Measurements from ENCODE around the gene RAP1GAP.

The RAP1GAP gene

DNA sequence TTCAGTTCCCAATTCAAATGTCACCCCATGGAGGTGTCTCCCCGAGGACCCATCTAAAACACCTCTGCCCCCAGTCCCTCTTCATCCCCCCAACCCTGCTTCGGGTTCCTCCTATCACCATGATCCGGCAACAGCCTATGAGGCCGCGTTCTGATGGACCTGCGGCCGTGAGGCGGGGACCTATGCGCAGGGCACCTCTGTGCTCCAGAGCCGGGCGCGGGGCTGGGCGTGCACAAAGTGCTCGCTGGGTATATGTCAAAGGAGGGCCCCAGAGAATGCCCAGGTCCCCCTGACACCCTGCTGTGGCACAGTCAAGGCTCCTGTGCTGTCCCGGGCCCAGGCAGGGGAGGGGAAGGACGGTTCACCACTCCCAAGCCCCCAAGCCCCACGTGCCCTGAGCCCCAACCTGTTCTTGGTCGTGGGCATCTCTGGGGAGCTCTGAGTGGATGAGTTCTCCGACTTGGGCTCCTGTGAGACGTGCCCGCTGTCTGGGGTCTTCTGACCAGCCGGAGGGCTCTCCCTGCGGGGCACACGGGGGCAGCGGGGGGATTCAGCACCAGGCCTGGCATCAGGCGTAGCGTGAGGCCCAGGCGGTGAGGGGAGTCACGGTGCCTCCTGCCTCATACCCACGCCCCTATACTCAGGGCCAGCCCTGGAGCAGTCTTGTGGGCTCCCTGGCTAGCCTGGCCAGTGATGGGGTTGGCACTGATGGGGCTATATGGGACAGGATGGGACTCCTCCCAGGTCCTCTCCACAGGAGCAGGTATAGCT lies 67.7 kb downstream of the RAP1GAP start:
- H3K27me3 ChIP-seq (ENCODE audit: control insufficient read depth in 2 of 2, insufficient read depth in 2 of 2, low read length in 2 of 2) = no peaks in the 10 kb centered on the region
- no peak overlapping the region for H3K4me3 ChIP-seq (ENCODE audit: low read length in 2 of 2)
- no peak overlapping the region for H3K9ac ChIP-seq (ENCODE audit: low read depth in 1 of 2, low read length in 2 of 2)
- H3K27ac ChIP-seq (ENCODE audit: low read depth in 2 of 2, low read length in 2 of 2) = no peak overlapping the region
- H3K4me1 ChIP-seq (ENCODE audit: control insufficient read depth in 2 of 2, insufficient read depth in 2 of 2, low read length in 2 of 2) = no peaks in the 10 kb centered on the region
- no peaks in the 10 kb centered on the region for H3K9me3 ChIP-seq (ENCODE audit: control insufficient read depth in 2 of 2, low read length in 2 of 2)
- H3K36me3 ChIP-seq (ENCODE audit: control insufficient read depth in 2 of 2, insufficient read depth in 2 of 2, low read length in 2 of 2) = peaks cover 0 to 5% of the 10 kb centered on the region in 2 donors

DNA sequence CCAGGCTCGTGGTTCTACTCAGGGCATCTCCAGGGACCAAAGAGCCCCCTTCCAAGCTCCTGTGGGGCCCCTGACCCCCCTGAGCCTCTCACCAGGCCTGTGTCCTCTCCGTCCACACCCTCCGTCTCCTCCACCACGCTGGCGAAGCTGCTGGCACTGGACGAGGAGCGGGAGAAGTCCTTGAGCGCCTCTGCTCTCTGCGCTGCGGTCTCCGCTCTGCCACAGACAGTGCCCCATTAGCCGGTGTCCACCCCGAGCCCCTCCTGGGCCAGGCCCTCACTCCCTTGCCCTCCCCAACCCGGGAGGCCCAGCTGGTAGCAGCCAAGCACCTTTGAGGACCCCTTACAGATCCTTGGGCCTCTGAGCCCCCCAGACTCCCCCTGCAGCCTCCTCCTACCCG lies 69.8 kb downstream of the RAP1GAP start:
- Histone ChIP-seq H3K9me3 (ENCODE audit: control insufficient read depth in 2 of 2, low read length in 2 of 2) (no peaks in the 10 kb centered on the region), H3K27me3 (ENCODE audit: control insufficient read depth in 2 of 2, insufficient read depth in 2 of 2, low read length in 2 of 2) (no peaks in the 10 kb centered on the region), H3K27ac (ENCODE audit: low read depth in 2 of 2, low read length in 2 of 2) (no peak overlapping the region), H3K36me3 (ENCODE audit: control insufficient read depth in 2 of 2, insufficient read depth in 2 of 2, low read length in 2 of 2) (peaks cover 0 to 5% of the 10 kb centered on the region in 2 donors), H3K4me1 (ENCODE audit: control insufficient read depth in 2 of 2, insufficient read depth in 2 of 2, low read length in 2 of 2) (no peaks in the 10 kb centered on the region), H3K4me3 (ENCODE audit: low read length in 2 of 2) (no peak overlapping the region), H3K9ac (ENCODE audit: low read depth in 1 of 2, low read length in 2 of 2) (no peak overlapping the region)

DNA sequence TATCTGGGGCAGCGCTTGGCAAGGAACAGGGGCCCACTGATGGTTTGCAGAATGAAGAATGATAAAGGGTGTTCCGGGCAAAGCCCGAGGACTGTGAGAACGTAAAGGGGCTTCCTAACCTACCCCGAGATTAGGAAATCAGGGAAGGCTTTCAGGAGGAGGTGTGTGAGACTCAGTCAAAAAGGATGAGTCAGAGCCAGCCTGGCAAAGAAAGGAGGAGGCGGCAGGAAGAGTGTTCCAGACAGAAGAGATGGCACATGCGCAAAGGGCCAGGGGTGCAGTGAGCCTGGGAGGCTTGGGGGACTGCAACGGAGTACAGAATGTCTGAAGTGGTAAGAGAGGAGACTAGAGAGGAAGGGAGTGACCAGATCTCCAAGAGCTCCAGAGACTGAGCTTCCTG lies 70.3 kb downstream of the RAP1GAP start:
- no peak overlapping the region for H3K27ac ChIP-seq (ENCODE audit: low read depth in 2 of 2, low read length in 2 of 2)
- peaks cover 0 to 5% of the 10 kb centered on the region in 2 donors for H3K36me3 ChIP-seq (ENCODE audit: control insufficient read depth in 2 of 2, insufficient read depth in 2 of 2, low read length in 2 of 2)
- H3K4me1 ChIP-seq (ENCODE audit: control insufficient read depth in 2 of 2, insufficient read depth in 2 of 2, low read length in 2 of 2) = no peaks in the 10 kb centered on the region
- H3K9me3 ChIP-seq (ENCODE audit: control insufficient read depth in 2 of 2, low read length in 2 of 2) = no peaks in the 10 kb centered on the region
- H3K9ac ChIP-seq (ENCODE audit: low read depth in 1 of 2, low read length in 2 of 2) = no peak overlapping the region
- H3K27me3 ChIP-seq (ENCODE audit: control insufficient read depth in 2 of 2, insufficient read depth in 2 of 2, low read length in 2 of 2) = no peaks in the 10 kb centered on the region
- H3K4me3 ChIP-seq (ENCODE audit: low read length in 2 of 2) = no peak overlapping the region

DNA sequence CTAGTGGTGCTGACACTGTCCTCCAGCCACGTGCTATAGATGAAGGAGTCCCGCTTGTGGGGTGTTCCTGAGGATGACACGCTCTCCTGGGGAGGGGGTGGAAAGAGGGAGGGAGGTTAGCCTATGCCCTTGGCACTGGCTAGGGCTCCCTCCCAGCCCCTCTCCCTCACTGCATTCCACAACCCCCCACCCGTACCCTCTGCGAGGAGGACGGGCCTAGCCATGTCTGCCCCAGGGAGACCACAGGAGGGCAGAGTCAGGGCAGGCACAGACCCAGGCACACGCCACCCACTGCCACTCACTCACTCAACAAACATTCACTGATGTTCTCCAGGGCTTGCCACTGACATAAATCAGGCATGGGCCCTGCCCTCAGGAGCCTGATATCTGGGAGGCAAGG lies 70.7 kb downstream of the RAP1GAP start:
- Histone ChIP-seq H3K27me3 (ENCODE audit: control insufficient read depth in 2 of 2, insufficient read depth in 2 of 2, low read length in 2 of 2) (no peaks in the 10 kb centered on the region), H3K36me3 (ENCODE audit: control insufficient read depth in 2 of 2, insufficient read depth in 2 of 2, low read length in 2 of 2) (peaks cover 0 to 5% of the 10 kb centered on the region in 2 donors), H3K4me3 (ENCODE audit: low read length in 2 of 2) (no peak overlapping the region), H3K9ac (ENCODE audit: low read depth in 1 of 2, low read length in 2 of 2) (no peak overlapping the region), H3K9me3 (ENCODE audit: control insufficient read depth in 2 of 2, low read length in 2 of 2) (no peaks in the 10 kb centered on the region), H3K4me1 (ENCODE audit: control insufficient read depth in 2 of 2, insufficient read depth in 2 of 2, low read length in 2 of 2) (no peaks in the 10 kb centered on the region), H3K27ac (ENCODE audit: low read depth in 2 of 2, low read length in 2 of 2) (no peak overlapping the region)

DNA sequence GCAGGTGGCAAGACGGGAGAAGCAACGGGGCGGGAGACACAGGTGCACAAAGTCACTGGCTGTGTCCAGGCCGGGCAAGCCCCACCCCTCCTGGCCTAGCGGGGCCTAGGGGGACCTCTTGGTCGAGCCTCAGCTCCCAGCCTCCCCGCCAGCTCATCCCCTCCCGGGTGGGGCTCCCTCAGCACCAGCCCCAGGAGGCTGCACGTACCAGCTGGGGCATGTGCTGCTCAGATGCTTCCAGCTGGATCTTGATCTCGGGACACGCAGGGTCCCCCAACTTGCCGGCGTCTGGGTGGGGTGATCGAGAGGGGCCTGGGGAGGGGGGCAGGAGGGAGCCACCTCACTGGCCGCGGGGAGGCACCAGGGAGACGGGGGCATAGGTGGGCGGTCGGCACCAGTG lies 71.4 kb downstream of the RAP1GAP start:
- Histone ChIP-seq H3K9ac (ENCODE audit: low read depth in 1 of 2, low read length in 2 of 2) (no peak overlapping the region), H3K36me3 (ENCODE audit: control insufficient read depth in 2 of 2, insufficient read depth in 2 of 2, low read length in 2 of 2) (peaks cover 0 to 5% of the 10 kb centered on the region in 2 donors), H3K9me3 (ENCODE audit: control insufficient read depth in 2 of 2, low read length in 2 of 2) (no peaks in the 10 kb centered on the region), H3K27ac (ENCODE audit: low read depth in 2 of 2, low read length in 2 of 2) (no peak overlapping the region), H3K4me3 (ENCODE audit: low read length in 2 of 2) (no peak overlapping the region), H3K4me1 (ENCODE audit: control insufficient read depth in 2 of 2, insufficient read depth in 2 of 2, low read length in 2 of 2) (no peaks in the 10 kb centered on the region), H3K27me3 (ENCODE audit: control insufficient read depth in 2 of 2, insufficient read depth in 2 of 2, low read length in 2 of 2) (no peaks in the 10 kb centered on the region)

DNA sequence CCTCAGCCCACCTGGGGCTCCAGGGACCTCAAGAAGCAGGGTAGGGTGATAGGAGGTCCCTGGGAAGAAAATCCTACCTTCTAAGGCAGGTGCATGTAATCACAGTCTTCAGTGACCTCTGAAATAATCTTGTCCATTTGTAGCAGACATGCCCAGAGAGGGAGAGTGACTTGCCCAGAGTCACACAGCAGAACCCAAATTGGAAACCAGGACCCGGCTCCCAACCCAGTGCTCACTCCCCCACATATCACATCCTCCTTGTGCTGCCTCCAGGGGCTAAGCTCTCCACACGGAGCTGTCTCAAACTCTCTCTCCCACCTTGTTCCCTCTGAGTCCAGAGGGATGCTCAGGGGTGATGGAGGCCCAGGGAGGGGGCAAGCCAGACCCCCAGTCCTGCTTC lies 72.5 kb downstream of the RAP1GAP start:
- H3K27me3 ChIP-seq (ENCODE audit: control insufficient read depth in 2 of 2, insufficient read depth in 2 of 2, low read length in 2 of 2) = no peaks in the 10 kb centered on the region
- no peak overlapping the region for H3K9ac ChIP-seq (ENCODE audit: low read depth in 1 of 2, low read length in 2 of 2)
- no peaks in the 10 kb centered on the region for H3K9me3 ChIP-seq (ENCODE audit: control insufficient read depth in 2 of 2, low read length in 2 of 2)
- H3K4me1 ChIP-seq (ENCODE audit: control insufficient read depth in 2 of 2, insufficient read depth in 2 of 2, low read length in 2 of 2) = no peaks in the 10 kb centered on the region
- H3K4me3 ChIP-seq (ENCODE audit: low read length in 2 of 2) = no peak overlapping the region
- no peak overlapping the region for H3K27ac ChIP-seq (ENCODE audit: low read depth in 2 of 2, low read length in 2 of 2)
- H3K36me3 ChIP-seq (ENCODE audit: control insufficient read depth in 2 of 2, insufficient read depth in 2 of 2, low read length in 2 of 2) = peaks cover 0 to 5% of the 10 kb centered on the region in 2 donors

DNA sequence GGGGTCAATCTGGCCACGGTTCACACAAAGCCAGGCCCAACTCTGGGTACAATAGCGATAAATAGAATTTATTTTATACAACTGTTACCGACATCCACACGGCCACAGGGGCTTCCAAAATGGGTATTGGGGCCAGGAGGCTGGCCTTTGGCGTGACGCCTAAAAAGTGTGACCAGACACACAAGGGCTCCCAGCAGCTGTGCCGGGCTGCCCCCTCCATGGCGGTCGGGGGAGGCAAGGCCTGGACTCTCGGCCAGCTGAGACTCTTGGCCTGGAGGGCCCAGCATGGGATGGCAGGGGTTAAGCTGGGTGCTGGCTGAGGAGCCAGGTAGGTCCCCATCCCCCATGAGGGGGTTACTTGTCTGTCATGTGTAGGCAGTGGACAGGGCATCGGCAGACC lies 73.0 kb downstream of the RAP1GAP start:
- Histone ChIP-seq H3K9me3 (ENCODE audit: control insufficient read depth in 2 of 2, low read length in 2 of 2) (no peaks in the 10 kb centered on the region), H3K27ac (ENCODE audit: low read depth in 2 of 2, low read length in 2 of 2) (no peak overlapping the region), H3K27me3 (ENCODE audit: control insufficient read depth in 2 of 2, insufficient read depth in 2 of 2, low read length in 2 of 2) (no peaks in the 10 kb centered on the region), H3K36me3 (ENCODE audit: control insufficient read depth in 2 of 2, insufficient read depth in 2 of 2, low read length in 2 of 2) (peaks cover 0 to 5% of the 10 kb centered on the region in 2 donors), H3K4me3 (ENCODE audit: low read length in 2 of 2) (no peak overlapping the region), H3K4me1 (ENCODE audit: control insufficient read depth in 2 of 2, insufficient read depth in 2 of 2, low read length in 2 of 2) (no peaks in the 10 kb centered on the region), H3K9ac (ENCODE audit: low read depth in 1 of 2, low read length in 2 of 2) (no peak overlapping the region)

DNA sequence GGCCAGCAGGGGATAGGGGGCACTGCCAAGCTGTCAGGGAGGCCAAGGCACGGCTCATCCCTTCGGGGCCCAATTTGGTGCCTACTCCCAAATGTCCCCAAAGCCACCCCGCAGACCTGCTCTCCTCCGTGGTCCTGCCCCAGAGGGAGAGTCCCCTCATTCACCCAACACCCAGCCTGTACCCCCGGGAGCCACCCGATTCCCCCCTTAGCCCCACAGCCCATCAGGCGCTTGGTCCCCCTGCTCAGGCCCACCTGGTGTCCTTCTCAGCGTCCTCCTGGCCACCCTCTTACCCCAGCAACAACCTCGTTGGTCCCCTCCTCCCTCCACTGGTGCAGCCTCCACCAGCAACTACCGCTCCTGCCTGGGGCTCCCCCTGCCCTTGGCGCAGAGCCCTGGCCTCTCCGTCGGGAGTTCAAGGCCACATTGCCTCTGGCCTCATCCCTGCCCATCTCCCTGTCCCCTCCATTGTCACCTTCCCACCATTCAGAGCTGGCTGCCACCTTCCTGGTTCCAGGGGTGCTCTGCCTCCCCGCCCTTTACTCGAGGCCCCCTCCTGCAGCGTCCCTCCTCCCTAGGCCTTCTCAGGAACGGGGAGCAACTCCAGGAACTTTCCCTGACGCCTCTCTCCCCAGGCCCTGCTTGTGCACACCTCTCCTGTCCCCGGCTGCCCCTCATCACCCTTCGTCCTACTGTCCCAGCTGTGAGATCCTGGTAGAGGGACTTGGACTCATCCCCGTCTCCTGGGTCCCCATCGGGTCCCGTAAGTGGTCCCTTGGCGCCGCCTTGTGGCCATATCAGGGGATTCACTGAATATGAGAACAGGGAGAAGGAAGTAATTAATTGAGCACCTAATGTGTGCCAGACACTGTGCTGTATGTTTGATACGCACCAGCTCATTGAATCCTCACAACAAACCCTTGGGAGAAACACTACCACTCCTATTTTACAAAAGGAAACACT lies 73.9 kb downstream of the RAP1GAP start:
- Histone ChIP-seq H3K4me3 (ENCODE audit: low read length in 2 of 2) (no peak overlapping the region), H3K27me3 (ENCODE audit: control insufficient read depth in 2 of 2, insufficient read depth in 2 of 2, low read length in 2 of 2) (no peaks in the 10 kb centered on the region), H3K4me1 (ENCODE audit: control insufficient read depth in 2 of 2, insufficient read depth in 2 of 2, low read length in 2 of 2) (no peaks in the 10 kb centered on the region), H3K9ac (ENCODE audit: low read depth in 1 of 2, low read length in 2 of 2) (no peak overlapping the region), H3K27ac (ENCODE audit: low read depth in 2 of 2, low read length in 2 of 2) (no peak overlapping the region), H3K36me3 (ENCODE audit: control insufficient read depth in 2 of 2, insufficient read depth in 2 of 2, low read length in 2 of 2) (peaks cover 0 to 5% of the 10 kb centered on the region in 2 donors), H3K9me3 (ENCODE audit: control insufficient read depth in 2 of 2, low read length in 2 of 2) (no peaks in the 10 kb centered on the region)

DNA sequence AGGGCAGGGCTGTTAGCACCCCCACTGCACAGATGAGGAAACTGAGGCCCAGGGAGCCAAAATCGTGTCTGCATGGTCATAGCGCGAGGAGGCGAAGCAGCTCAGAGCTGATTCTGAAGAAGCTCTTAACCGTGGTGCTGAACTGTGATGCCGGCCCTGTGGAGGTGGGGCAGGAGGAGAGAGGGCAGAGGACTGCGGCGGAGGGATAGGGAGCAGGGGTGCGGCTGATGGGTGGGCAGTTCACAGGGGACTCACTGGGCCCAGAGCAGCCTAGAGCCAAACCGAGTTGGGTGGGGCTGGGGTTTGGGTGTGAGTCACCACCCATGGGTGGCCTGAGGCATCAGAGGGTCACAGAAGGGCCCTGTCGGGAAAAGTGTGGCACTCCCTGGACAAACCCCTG lies 74.7 kb downstream of the RAP1GAP start:
- Histone ChIP-seq H3K4me3 (ENCODE audit: low read length in 2 of 2) (no peak overlapping the region), H3K36me3 (ENCODE audit: control insufficient read depth in 2 of 2, insufficient read depth in 2 of 2, low read length in 2 of 2) (peaks cover 0 to 5% of the 10 kb centered on the region in 2 donors), H3K9me3 (ENCODE audit: control insufficient read depth in 2 of 2, low read length in 2 of 2) (no peaks in the 10 kb centered on the region), H3K27ac (ENCODE audit: low read depth in 2 of 2, low read length in 2 of 2) (no peak overlapping the region), H3K9ac (ENCODE audit: low read depth in 1 of 2, low read length in 2 of 2) (no peak overlapping the region), H3K27me3 (ENCODE audit: control insufficient read depth in 2 of 2, insufficient read depth in 2 of 2, low read length in 2 of 2) (no peaks in the 10 kb centered on the region), H3K4me1 (ENCODE audit: control insufficient read depth in 2 of 2, insufficient read depth in 2 of 2, low read length in 2 of 2) (no peaks in the 10 kb centered on the region)

DNA sequence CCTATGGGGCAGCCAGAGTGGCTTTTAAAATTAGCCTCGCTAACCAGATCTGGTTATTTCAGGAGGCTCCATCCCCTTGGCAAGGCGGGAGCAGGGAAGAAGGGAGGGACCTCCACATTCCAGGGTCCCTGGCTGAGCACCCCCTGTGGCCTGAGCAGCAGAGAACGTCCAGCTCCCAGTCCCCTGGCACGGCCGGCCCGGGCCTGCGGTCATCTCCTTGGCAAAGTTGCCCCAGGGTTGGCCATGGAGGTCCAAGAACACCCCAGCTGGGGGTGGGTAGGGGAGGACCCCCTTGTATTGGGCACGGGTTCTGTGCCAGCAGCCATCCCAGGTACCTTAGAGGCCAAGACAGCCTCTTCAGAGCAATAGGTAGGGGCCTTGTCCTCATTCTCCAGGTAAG lies 75.9 kb downstream of the RAP1GAP start:
- no peak overlapping the region for H3K4me3 ChIP-seq (ENCODE audit: low read length in 2 of 2)
- no peaks in the 10 kb centered on the region for H3K27me3 ChIP-seq (ENCODE audit: control insufficient read depth in 2 of 2, insufficient read depth in 2 of 2, low read length in 2 of 2)
- H3K4me1 ChIP-seq (ENCODE audit: control insufficient read depth in 2 of 2, insufficient read depth in 2 of 2, low read length in 2 of 2) = no peaks in the 10 kb centered on the region

More for the DNA sequence above, 75.9 kb downstream of the RAP1GAP start:
- no peak overlapping the region for H3K27ac ChIP-seq (ENCODE audit: low read depth in 2 of 2, low read length in 2 of 2)
- no peak overlapping the region for H3K9ac ChIP-seq (ENCODE audit: low read depth in 1 of 2, low read length in 2 of 2)
- H3K9me3 ChIP-seq (ENCODE audit: control insufficient read depth in 2 of 2, low read length in 2 of 2) = no peaks in the 10 kb centered on the region
- no peaks in the 10 kb centered on the region for H3K36me3 ChIP-seq (ENCODE audit: control insufficient read depth in 2 of 2, insufficient read depth in 2 of 2, low read length in 2 of 2)

Measured in mucosa of rectum (tissue), 2 donors.